ENCODE data around the gene STK4. TPM values are rescaled to one million over a fixed set of nuclear protein-coding genes. Genes with fewer than 3 reads are reported as not detected.

STK4 gene
- total RNA-seq = 28.3 TPM

DNA sequence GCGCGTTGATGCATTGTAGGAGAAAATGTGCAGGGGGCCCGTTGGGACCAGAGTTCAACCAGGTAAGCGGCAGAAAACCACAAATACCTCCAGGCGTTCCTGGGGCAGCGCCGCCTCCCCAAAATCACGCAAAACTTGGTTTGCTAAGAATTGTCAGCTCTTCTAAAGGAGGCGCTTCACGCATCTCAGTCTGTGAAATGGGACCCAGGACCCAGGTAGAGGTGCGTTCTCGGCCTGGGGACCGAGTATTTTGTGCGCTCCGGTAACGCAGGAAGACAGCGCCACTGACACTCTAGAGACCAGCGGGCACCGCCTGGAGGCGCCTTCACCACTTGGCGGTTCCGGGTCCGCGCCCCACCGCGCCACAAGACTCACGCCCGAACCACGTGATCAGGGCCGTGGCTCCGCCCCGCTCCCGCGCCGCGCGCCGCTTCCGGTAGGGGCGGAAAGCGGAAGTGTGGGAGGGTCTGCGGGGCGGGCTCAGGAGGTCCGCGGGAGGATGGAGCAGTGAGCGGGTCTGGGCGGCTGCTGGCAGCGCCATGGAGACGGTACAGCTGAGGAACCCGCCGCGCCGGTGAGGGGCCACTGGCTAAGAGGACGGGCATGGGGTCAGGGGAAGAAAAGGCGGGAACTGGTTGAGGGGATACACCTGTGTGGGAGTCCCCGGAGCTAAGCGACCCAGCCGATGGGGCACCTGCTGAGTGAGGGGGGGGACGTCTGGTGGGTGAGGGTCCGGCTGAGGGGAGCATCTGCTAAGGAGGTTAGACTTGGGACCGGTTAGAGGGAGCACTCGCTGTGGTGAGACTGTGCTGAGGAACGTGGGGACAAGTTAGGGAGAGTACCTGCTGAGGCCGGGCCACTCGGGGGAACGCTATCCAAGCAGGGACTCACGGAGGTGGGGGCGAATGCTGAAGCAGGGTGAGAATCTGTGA, at the start of gene STK4:
TSS of gene STK4 (plus strand) at position 483 of the 932 bp plus-strand sequence. CDS start at position 540, 57 bp downstream.
- peak; percentile 89 for DNase-seq

GRCh38 chr20:44916586-44916985, 49.7 kb upstream of the STK4 start:
- no peak for DNase-seq

GRCh38 chr20:44917399-44917798, 48.9 kb upstream of the STK4 start:
- no peak for DNase-seq

- DNase-seq = no peak
These were observed 48.0 kb upstream of the STK4 start for GRCh38 chr20:44918342-44918741.

DNA sequence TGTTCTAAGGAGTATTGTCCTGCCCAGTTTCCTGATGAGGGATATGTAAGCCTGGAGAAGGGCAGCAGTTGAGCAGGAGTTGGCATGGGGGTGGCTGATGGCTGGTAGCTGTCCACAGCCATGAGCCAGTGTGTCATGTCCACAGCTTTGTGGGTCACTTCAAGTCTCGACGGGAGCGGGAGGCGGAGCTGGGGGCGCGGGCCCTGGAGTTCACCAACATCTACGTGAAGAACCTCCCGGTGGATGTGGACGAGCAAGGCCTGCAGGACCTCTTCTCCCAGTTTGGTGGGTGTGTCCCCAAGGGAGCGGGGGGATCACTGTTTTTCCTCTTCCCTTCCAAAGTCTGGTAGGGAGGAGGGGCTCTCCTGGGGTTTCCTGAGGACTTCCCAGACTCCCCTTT, 47.6 kb upstream of the STK4 start:
- DNase-seq = no peak

- DNase-seq = no peak
These were observed 44.9 kb upstream of the STK4 start for GRCh38 chr20:44921447-44921846.

DNA sequence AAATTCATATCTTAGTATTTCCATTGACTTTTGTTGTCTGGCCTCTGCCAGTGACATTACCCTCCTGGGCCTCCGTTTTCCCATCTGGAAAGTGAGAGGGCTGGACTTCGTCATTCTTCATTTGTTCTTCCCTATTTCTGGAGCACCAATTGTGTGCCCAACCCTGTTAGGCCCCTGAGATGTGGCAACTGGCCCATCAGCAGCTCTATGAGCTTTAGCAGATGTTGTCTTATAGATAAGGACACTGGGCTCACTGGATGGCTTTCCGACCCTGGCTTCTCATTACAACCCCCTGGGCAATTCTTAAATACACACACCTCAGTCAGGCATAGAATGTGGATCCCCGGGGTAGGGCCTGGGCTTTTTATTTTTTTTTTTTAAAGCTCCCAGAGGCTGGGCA, 41.8 kb upstream of the STK4 start:
- no peak for DNase-seq

- DNase-seq = no peak
These were observed 37.7 kb upstream of the STK4 start for GRCh38 chr20:44928595-44928994.

DNA sequence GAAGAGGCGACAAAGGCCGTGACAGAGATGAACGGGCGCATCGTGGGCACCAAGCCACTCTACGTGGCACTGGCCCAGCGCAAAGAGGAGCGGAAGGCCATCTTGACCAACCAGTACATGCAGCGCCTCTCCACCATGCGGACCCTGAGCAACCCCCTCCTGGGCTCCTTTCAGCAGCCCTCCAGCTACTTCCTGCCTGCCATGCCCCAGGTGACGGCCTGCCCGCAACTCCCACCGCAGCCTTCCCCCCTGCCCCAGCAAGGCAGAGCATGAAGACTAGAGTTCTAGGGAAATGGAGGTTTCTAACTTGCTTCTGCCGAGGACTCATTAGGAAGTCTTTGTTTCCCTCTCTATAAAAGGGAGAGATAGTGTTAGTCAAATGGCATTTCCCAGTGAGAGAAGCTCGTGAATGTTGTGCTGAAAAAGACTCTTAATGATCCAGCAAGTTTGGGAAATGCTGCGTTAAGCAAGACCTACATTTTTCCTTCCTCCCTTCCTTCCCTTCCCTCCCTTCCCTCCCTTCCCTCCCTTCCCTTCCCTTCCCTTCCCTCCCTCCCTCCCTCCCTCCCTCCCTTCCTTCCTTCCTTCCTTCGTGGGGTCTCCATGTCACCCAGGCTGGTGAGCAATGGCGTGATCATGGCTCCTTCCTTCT, 35.7 kb upstream of the STK4 start:
- no peak for DNase-seq

DNA sequence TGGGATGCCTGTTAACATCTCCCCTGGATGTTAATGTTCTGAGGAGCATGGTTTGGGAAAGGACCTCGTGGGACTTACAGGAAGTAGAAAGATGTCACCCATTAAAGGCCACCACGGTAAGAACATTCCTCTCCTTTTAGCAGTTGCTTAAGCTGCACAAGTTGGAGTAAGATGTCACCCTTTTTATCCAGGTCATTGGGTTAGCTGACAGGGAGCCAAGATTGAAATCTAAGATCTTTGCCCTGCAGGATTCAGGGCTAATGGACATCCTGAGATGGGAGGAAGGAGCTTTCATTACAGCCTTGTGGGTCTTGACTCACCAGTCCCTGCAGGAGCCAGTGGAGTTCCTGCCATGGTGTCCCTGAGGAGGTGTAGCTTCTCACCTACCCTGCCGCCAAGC, 34.4 kb upstream of the STK4 start:
- DNase-seq = no peak

- DNase-seq = no peak
These were observed 33.4 kb upstream of the STK4 start for GRCh38 chr20:44932916-44933315.

DNA sequence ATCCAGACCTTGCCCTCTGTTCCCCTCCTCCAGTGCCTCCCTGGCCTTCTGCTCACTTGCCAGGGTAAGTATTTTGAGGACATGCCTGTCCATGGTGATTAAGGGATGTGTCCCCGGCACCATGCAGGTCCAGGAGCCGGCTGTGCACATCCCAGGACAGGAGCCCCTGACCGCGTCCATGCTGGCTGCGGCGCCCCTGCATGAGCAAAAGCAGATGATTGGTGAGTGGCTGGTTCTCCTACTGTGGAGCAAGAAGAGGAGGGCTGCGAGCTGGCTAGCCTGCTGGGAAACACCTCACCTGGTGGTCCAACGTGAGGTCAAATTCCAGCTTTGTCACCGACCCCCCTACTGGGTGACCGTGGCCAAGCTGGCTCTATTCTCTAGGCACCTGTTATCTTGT, 29.8 kb upstream of the STK4 start:
- DNase-seq = no peak

- DNase-seq = no peak
These were observed 27.7 kb upstream of the STK4 start for GRCh38 chr20:44938637-44939036.

DNA sequence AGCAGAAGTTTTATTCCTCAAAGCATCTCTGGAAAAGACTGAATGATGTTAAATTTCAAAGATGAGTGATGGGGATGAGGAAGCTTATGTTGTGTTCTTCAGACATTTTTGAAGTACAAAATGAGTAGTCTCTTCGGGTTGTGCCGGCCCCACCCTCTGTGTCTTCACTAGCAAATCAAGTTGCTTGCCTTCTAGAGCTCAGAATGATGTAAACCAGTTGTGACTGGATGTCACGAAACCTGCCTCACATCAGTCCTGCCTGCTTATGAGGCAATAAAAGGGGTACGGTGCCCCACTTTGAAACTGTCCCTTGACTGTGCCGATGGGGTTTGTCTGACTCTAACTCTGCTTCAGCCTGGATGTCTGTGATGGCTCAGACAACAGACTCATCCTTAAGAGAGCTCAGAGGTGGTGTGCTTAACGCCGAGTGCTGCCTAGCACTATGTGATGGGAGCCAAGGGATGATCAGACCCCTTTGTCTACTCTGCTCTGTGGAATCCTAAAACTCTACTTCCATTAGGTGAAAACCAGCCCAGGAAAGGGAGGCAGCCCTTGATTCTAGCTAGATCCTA, 25.1 kb upstream of the STK4 start:
- no peak for DNase-seq

- no peak for DNase-seq
These were observed 23.9 kb upstream of the STK4 start for GRCh38 chr20:44942264-44942973.

DNA sequence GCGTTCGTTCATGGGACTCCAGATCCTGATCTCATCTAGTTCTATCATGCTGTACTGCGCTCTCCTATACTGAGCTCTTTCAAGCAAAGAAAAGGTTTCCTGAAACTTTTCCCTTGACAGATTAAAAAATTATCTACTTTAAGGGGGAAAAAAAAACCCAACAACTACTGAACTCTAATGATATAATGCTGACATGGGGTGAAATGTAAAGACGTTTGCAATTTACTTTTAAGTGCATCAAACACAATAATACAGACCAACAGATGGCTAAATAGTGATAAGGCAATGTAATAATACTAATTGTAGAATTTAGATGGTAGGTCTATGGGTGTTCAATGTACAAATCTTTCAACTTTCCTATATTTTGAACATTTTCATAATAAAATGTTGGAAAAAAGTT, 22.5 kb upstream of the STK4 start:
- DNase-seq = no peak

GRCh38 chr20:44945261-44945660, 21.1 kb upstream of the STK4 start:
- no peak for DNase-seq

GRCh38 chr20:44946271-44946852, 19.9 kb upstream of the STK4 start:
- DNase-seq = no peak

DNA sequence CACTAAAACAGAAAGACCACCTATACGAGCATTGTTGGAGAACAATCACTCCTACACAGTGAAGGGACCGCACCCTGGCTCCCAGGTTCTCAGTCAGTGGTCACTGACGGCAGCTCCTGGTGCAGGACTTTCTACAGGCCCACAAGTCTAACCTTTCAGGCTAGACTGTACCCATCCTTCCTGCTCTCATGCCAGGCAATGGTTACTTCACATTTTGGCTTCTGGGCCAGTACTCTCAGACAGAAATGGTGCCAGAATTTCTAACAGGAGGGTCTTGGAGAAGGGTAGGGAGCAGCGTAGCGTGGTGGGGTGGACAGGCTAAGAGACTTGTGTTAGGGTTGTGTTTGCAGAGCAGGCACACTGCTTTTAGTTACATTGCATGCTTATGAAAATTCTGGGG, 18.2 kb upstream of the STK4 start:
- DNase-seq = no peak

- DNase-seq = no peak
These were observed 17.8 kb upstream of the STK4 start for GRCh38 chr20:44948513-44948912.

- DNase-seq = no peak
These were observed 15.9 kb upstream of the STK4 start for GRCh38 chr20:44950368-44950767.

GRCh38 chr20:44952731-44953130, 13.6 kb upstream of the STK4 start:
- DNase-seq = no peak
